NCI-H510A treated with DMSO at 0.1 percent for 48 hours (cell line): Measurements from ENCODE around the gene CHST8.

Source experiments
- DNase-seq: peaks from one replicate; lab custom pipeline; 2025; lab: John Stamatoyannopoulos, UW

CHST8 gene

GRCh38 chr19:33717878-33718277 lies 96.1 kb downstream of the CHST8 start:
- no peak for DNase-seq

- DNase-seq, result no peak
Observed at GRCh38 chr19:33718651-33719254, 97.0 kb downstream of the CHST8 start.

- DNase-seq, result no peak
Observed at GRCh38 chr19:33719366-33720154, 97.8 kb downstream of the CHST8 start.

GRCh38 chr19:33720155-33720493 lies 98.4 kb downstream of the CHST8 start:
- no peak for DNase-seq

- no peak for DNase-seq
Observed at GRCh38 chr19:33720691-33721682, 99.2 kb downstream of the CHST8 start.

- no peak for DNase-seq
Observed at GRCh38 chr19:33721735-33722297, 100.1 kb downstream of the CHST8 start.

GRCh38 chr19:33722456-33723239 lies 100.9 kb downstream of the CHST8 start:
- no peak for DNase-seq

- DNase-seq, result no peak
Observed at GRCh38 chr19:33723512-33723911, 101.8 kb downstream of the CHST8 start.

GRCh38 chr19:33724021-33724720 lies 102.4 kb downstream of the CHST8 start:
- no peak for DNase-seq

- no peak for DNase-seq
Observed at GRCh38 chr19:33724721-33725060, 102.9 kb downstream of the CHST8 start.

GRCh38 chr19:33725567-33725966 lies 103.8 kb downstream of the CHST8 start:
- no peak for DNase-seq

GRCh38 chr19:33726756-33727155 lies 105.0 kb downstream of the CHST8 start:
- DNase-seq, result no peak

GRCh38 chr19:33727331-33727998 lies 105.7 kb downstream of the CHST8 start:
- DNase-seq, result no peak

- DNase-seq, result no peak
Observed at GRCh38 chr19:33728141-33728540, 106.4 kb downstream of the CHST8 start.

- DNase-seq, result no peak
Observed at GRCh38 chr19:33730858-33731607, 109.3 kb downstream of the CHST8 start.

GRCh38 chr19:33731881-33732280 lies 110.1 kb downstream of the CHST8 start:
- DNase-seq, result no peak

- no peak for DNase-seq
Observed at GRCh38 chr19:33734913-33735312, 113.2 kb downstream of the CHST8 start.

- no peak for DNase-seq
Observed at GRCh38 chr19:33736158-33736557, 114.4 kb downstream of the CHST8 start.

- no peak for DNase-seq
Observed at GRCh38 chr19:33736787-33737186, 115.0 kb downstream of the CHST8 start.
